WTC11 (cell line): ENCODE data around the gene CACNA1H. TPM values are rescaled to one million over a fixed set of nuclear protein-coding genes. Genes with fewer than 3 reads are reported as not detected.

Experiments used
- ATAC-seq: fragments of 200-7000 bp; cut with Tn5 transposase; 2 replicates; pipeline ENCODE4 v1.10.0; 2021; ENCODE audit warnings: mild to moderate bottlenecking, moderate library complexity
- CTCF ChIA-PET: fragments of 300-600 bp; sonication (Branson Sonifier 250); formaldehyde crosslinking; loops from one replicate; lab custom pipeline; 2021; ENCODE audit warnings: antibody characterized with exemption; lab: Charles Lee
- POLR2A ChIA-PET: fragments of 350-600 bp; sonication (Branson Sonifier 250); formaldehyde crosslinking; loops from one replicate; lab custom pipeline; 2021; ENCODE audit warnings: antibody characterized with exemption; lab: Charles Lee
- DNase-seq: peaks from one replicate; pipeline ENCODE4 v3.0.0; 2021; ENCODE audit warnings: low spot score
- H3K27ac Mint-ChIP-seq: 2 replicates; pipeline ENCODE4 v1.8.0; 2021; ENCODE audit warnings: mixed read lengths
- H3K27me3 Mint-ChIP-seq: 2 replicates; pipeline ENCODE4 v1.8.0; 2021; ENCODE audit warnings: low read depth, mild to moderate bottlenecking, moderate library complexity, mixed read lengths
- H3K36me3 Mint-ChIP-seq: 2 replicates; pipeline ENCODE4 v1.8.0; 2021; ENCODE audit warnings: mixed read lengths
- H3K4me1 Mint-ChIP-seq: 2 replicates; pipeline ENCODE4 v1.8.0; 2022; ENCODE audit warnings: mixed read lengths
- H3K4me3 Mint-ChIP-seq: 2 replicates; pipeline ENCODE4 v1.8.0; 2021; ENCODE audit warnings: mild to moderate bottlenecking, moderate library complexity, mixed read lengths
- H3K9me3 Mint-ChIP-seq: 2 replicates; pipeline ENCODE4 v1.8.0; 2021; ENCODE audit warnings: mixed read lengths
- AR ChIP-seq: fragments of 250-450 bp; sonication (Bioruptor Pico); IDR thresholded peaks from 2 replicates; pipeline ENCODE4 v1.9.0; 2021; ENCODE audit warnings: mild to moderate bottlenecking
- MYBL2 ChIP-seq: sonication (generic); formaldehyde crosslinking; IDR thresholded peaks from 2 replicates; pipeline ENCODE4 v1.8.1; 2023; ENCODE audit warnings: mild to moderate bottlenecking, moderate library complexity, missing genetic modification reagents
- NFYB ChIP-seq: sonication (generic); formaldehyde crosslinking; conservative IDR thresholded peaks from 2 replicates; pipeline ENCODE4 v1.8.0; 2022; ENCODE audit warnings: low read depth, missing genetic modification reagents
- ZNF512 ChIP-seq: sonication (generic); formaldehyde crosslinking; IDR thresholded peaks from 2 replicates; pipeline ENCODE4 v1.8.1; 2022; ENCODE audit warnings: missing genetic modification reagents, borderline replicate concordance
- total RNA-seq: library from RNA; stranded (reverse); gene quantifications from 3 replicates; pipeline ENCODE4 v1.2.3, GENCODE V29; 2021
- TF ChIP-seq, protein P1 (sequence below): sonication (generic); formaldehyde crosslinking; IDR thresholded peaks from 2 replicates; pipeline ENCODE4 v1.8.0; 2023; ENCODE audit warnings: missing genetic modification reagents, mild to moderate bottlenecking, borderline replicate concordance
- TF ChIP-seq, protein P2 (sequence below): sonication (generic); formaldehyde crosslinking; IDR thresholded peaks from 2 replicates; pipeline ENCODE4 v1.8.1; 2022; ENCODE audit warnings: low read depth, mild to moderate bottlenecking, moderate library complexity, missing genetic modification reagents, borderline replicate concordance
- TF ChIP-seq, protein P3 (sequence below): sonication (generic); formaldehyde crosslinking; IDR thresholded peaks from 2 replicates; pipeline ENCODE4 v1.8.1; 2022; ENCODE audit warnings: low read depth, missing genetic modification reagents, borderline replicate concordance

Gene CACNA1H
- total RNA-seq, 1 experiment from 2014 or later = 38.0 TPM

DNA sequence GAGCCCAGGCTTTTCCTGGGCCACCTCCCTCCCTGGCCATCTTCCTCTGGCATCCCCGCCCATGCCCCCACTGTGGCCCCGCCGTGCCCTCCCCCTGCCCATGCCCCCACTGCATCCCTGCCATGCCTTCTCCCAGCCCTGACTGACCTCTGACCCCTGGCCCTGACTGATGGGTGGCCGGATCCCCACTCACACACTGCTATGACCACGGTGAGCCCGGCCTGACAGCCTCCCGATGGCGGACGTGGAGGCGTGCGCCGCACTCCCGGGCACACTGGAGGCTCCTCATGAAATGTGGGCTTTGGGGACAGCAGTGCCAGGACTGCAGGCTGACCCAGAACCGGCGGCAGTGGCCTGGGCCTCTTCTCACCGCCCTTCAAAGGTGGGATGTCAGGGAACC is 46.2 kb upstream of the CACNA1H start (continued):
- TF ChIP-seq ZNF512 (CRISPR knock-in tag) (no peak), NFYB (CRISPR knock-in tag) (no peak)

DNA sequence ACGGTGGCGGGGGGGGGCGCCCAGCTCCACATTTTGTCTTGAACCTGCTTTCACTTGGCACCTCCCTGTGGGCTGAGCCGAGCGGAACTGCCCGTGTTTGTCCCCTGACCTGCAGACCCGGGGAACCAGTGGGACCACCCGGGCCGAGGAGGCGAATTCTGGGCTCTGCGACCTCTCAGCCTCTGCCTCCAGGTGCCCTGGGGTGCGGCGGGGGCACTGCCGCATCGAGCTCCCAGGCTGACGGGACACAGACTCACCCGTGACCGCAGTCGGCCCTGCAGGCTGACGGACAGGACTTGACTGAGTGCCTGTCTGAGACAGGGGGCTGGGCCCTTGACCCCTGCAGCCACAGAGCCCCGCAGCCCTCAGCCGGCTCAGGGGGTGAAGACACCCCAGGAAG is 45.8 kb upstream of the CACNA1H start:
- CTCF ChIA-PET = interaction anchor here (0.9 to 2.1 kb wide), 2 partner anchors 52 to 87 kb away, joined by 3 to 6 read pairs; no protein-coding TSS in a partner anchor

More for the DNA sequence above, 45.8 kb upstream of the CACNA1H start:
- H3K27me3 Mint-ChIP-seq = peaks cover 13% of the 10 kb centered on the region; the same call in 1 of the 2 replicates
- ATAC-seq (no peak), DNase-seq (no peak)
- POLR2A ChIA-PET = no interaction called here
- no peak overlapping the region for H3K4me3 Mint-ChIP-seq
- no peaks in the 10 kb centered on the region for H3K36me3 Mint-ChIP-seq
- no peak for TF ChIP-seq MYBL2
- TF ChIP-seq, protein P1, sequence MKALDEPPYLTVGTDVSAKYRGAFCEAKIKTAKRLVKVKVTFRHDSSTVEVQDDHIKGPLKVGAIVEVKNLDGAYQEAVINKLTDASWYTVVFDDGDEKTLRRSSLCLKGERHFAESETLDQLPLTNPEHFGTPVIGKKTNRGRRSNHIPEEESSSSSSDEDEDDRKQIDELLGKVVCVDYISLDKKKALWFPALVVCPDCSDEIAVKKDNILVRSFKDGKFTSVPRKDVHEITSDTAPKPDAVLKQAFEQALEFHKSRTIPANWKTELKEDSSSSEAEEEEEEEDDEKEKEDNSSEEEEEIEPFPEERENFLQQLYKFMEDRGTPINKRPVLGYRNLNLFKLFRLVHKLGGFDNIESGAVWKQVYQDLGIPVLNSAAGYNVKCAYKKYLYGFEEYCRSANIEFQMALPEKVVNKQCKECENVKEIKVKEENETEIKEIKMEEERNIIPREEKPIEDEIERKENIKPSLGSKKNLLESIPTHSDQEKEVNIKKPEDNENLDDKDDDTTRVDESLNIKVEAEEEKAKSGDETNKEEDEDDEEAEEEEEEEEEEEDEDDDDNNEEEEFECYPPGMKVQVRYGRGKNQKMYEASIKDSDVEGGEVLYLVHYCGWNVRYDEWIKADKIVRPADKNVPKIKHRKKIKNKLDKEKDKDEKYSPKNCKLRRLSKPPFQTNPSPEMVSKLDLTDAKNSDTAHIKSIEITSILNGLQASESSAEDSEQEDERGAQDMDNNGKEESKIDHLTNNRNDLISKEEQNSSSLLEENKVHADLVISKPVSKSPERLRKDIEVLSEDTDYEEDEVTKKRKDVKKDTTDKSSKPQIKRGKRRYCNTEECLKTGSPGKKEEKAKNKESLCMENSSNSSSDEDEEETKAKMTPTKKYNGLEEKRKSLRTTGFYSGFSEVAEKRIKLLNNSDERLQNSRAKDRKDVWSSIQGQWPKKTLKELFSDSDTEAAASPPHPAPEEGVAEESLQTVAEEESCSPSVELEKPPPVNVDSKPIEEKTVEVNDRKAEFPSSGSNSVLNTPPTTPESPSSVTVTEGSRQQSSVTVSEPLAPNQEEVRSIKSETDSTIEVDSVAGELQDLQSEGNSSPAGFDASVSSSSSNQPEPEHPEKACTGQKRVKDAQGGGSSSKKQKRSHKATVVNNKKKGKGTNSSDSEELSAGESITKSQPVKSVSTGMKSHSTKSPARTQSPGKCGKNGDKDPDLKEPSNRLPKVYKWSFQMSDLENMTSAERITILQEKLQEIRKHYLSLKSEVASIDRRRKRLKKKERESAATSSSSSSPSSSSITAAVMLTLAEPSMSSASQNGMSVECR (CRISPR knock-in tag) = no peak
- TF ChIP-seq AR (CRISPR knock-in tag) = no peak
- TF ChIP-seq, protein P2, sequence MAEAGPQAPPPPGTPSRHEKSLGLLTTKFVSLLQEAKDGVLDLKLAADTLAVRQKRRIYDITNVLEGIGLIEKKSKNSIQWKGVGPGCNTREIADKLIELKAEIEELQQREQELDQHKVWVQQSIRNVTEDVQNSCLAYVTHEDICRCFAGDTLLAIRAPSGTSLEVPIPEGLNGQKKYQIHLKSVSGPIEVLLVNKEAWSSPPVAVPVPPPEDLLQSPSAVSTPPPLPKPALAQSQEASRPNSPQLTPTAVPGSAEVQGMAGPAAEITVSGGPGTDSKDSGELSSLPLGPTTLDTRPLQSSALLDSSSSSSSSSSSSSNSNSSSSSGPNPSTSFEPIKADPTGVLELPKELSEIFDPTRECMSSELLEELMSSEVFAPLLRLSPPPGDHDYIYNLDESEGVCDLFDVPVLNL = no peak
- TF ChIP-seq, protein P3, sequence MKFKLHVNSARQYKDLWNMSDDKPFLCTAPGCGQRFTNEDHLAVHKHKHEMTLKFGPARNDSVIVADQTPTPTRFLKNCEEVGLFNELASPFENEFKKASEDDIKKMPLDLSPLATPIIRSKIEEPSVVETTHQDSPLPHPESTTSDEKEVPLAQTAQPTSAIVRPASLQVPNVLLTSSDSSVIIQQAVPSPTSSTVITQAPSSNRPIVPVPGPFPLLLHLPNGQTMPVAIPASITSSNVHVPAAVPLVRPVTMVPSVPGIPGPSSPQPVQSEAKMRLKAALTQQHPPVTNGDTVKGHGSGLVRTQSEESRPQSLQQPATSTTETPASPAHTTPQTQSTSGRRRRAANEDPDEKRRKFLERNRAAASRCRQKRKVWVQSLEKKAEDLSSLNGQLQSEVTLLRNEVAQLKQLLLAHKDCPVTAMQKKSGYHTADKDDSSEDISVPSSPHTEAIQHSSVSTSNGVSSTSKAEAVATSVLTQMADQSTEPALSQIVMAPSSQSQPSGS = no peak
- H3K9me3 Mint-ChIP-seq = no peaks in the 10 kb centered on the region
- H3K27ac Mint-ChIP-seq = no peak overlapping the region
- H3K4me1 Mint-ChIP-seq = no peaks in the 10 kb centered on the region
